ENCODE measurements around the gene POR.
"Not testable (repeated sequence)": the region's sequence is repeated elsewhere in the genome, so short reads cannot be mapped to it uniquely, and the experiment has no call there.

DNA sequence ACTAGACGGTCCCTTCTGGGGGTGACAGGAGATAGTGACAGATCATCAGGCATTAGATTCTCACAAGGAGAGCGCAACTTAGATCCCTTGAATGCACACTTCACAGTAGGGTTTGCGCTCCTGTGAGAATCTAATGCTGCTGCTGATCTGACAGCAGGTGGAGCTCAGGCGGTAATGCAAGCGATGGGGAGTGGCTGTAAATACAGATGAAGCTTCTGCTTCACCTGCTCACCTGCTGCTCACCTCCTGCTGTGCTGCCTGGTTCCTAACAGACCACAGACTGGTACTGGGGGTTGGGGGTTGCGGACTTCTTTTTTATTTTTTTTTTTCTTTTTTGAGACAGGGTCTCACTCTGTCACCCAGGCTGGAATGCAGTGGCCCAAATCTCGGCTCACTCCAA lies 114.7 kb downstream of the POR start:
- TF ChIP-seq, protein P1, sequence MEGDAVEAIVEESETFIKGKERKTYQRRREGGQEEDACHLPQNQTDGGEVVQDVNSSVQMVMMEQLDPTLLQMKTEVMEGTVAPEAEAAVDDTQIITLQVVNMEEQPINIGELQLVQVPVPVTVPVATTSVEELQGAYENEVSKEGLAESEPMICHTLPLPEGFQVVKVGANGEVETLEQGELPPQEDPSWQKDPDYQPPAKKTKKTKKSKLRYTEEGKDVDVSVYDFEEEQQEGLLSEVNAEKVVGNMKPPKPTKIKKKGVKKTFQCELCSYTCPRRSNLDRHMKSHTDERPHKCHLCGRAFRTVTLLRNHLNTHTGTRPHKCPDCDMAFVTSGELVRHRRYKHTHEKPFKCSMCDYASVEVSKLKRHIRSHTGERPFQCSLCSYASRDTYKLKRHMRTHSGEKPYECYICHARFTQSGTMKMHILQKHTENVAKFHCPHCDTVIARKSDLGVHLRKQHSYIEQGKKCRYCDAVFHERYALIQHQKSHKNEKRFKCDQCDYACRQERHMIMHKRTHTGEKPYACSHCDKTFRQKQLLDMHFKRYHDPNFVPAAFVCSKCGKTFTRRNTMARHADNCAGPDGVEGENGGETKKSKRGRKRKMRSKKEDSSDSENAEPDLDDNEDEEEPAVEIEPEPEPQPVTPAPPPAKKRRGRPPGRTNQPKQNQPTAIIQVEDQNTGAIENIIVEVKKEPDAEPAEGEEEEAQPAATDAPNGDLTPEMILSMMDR (IDR thresholded peaks at IDR 0.05; ENCODE audit: low read length): not testable (repeated sequence)
- not testable (repeated sequence) for TF ChIP-seq EZH2phosphoT487 (IDR thresholded peaks at IDR 0.05; ENCODE audit: low read length); EZH2 (optimal IDR thresholded peaks at IDR 0.05; ENCODE audit: low read depth, low read length)
